Stimulated activated CD4-positive, alpha-beta T cell treated with anti-CD3 and anti-CD28 coated beads, Interleukin-15, amount 100 ng/mL, for 48 hours (primary cell): ENCODE results near the gene DESI2.
A peak's percentile ranks its signal among the peaks of the same experiment; 100 is the strongest.
"Not testable (repeated sequence)": the region's sequence is repeated elsewhere in the genome, so short reads cannot be mapped to it uniquely, and the experiment has no call there.

Experiments
- DNase-seq, 2 donors: peaks; one replicate each; pipeline ENCODE4 v3.0.0-alpha.2; 2020; ENCODE audit warnings: low read depth in 2 of 2

The DESI2 gene

GRCh38 chr1:244705261-244706234, 52.6 kb downstream of the DESI2 start:
- DNase-seq, result no peak

DNA sequence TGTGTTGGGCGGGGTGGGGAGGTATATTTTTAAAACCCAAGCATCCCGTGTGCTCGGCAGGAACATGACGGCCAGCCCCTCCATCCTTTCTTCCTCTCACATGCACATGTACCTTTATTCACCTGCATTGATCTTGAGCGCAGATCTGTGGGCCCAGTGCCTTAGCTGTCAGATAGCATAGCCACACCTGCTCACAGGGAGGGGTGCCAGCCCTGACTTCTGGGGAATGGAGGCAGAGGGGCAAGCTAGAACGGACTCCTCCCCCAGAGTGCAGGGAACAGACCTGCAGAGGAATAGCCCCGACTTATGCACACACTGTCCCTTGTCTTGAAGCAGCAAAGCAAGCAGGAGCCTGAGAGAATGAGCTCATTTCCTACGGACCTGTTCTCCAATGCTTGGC, 56.1 kb downstream of the DESI2 start:
- no peak for DNase-seq

DNA sequence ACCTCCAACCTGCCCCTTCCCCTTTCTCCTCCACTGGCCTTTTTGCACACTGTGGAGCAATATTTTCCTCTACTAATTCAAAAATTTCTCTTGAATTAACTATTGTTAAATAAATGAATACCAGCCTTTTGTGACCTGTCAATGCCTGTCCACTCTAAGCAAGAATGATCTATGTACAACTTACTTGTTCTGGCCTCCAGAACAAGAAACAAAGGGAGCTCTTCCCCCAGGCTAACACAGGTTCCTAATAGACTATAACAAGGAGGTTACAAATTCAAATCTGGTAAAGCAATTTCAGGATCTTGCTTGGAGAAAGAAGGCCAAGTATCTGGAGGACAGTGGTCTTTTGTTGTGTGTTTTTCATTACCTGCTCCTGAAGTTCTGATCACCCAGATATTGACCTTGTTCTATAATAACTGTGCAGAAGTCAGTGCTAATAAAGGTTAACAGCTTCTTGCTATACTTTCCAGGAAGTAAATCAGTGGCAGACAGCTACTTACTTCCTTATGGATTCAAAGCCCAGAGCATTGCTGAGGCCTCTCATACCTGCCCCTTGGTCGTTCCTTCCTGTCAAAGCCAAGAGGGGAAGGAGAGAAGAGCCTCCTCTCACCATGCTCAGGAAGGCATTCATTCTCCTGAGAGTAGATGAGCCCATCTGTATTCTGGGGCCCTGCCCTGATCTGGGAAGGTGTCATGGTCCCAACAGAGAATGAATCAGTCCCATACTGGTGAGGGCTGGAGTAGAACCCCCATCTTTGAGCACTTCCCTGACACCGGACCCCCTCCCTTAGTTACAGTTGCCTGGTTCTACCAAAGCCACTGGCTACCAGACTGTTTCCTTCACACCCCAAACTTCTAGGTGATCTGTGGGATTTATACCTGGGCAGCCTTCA, 56.8 kb downstream of the DESI2 start:
- no peak for DNase-seq

GRCh38 chr1:244710474-244711062, 57.6 kb downstream of the DESI2 start:
- DNase-seq, result no peak

DNA sequence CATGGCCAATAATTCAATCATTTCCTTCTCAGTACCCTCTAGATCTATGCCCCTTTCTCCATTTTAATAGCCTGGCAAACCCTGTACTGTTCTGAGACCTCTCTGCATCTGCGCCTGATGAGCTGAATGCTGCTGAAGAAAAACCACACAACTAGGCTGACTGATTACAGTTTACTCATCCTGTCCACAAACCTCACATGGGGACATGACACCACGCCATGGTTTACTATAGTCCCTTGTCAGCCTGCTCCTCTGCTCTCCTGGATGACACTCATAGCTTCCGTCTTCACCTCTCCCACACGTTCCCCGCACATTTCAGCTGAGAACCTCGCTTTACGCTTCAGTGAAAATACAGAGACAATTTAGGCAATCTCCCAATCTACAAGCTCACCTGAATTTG, 59.7 kb downstream of the DESI2 start:
- peak in 1 of 2 donors; percentile 12 for DNase-seq

DNA sequence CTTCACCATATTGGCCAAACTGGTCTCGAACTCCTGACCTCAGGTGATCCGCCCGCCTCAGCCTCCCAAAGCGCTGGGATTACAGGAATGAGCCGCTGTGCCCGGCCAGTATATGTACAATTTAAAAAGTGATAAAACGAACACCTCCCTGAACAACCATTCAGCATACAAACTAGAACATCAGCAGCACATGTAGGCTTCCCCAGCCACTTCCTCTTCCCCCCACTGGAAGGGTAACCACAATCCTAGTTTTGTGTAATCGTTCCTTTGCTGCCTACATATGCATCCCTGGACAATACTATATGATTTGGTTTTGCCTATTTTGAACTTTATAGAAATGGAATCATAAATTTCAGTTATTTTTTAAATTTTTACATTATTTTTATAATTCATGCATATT, 60.4 kb downstream of the DESI2 start:
- DNase-seq, result no peak

GRCh38 chr1:244727871-244728474, 75.0 kb downstream of the DESI2 start:
- DNase-seq, result no peak

- no peak for DNase-seq
Measured at GRCh38 chr1:244730153-244730933, 77.4 kb downstream of the DESI2 start.

- no peak for DNase-seq
Measured at GRCh38 chr1:244730934-244731434, 78.1 kb downstream of the DESI2 start.

- no peak for DNase-seq
Measured at GRCh38 chr1:244731651-244732050, 78.7 kb downstream of the DESI2 start.

DNA sequence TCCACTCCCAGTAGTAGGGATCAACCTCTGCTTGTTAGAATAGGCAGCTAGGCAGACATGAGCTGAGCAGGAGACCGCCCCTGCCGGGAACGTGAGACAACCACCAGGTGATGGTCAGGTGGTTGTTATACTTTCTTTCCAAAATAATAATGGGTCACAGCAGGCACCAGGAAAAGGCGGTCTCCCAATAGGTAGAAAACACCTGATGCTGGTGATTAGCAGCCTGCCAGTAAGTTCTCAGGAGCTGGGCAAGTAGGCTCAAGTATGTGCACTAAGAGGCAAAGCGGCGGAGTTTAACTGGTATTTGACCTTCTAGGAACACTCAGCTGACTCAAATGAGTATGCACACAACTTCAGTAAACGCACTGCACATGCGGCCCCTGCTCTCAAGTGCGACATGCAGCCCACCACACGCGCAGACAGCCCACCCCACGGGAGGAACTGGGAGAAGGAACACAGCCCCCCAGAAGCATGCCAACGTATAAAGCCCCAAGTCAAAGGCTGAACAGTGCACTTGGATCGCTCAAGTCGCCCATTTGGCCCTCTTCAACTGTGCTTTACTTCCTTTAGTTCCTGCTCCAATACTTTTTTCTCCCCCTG, 80.0 kb downstream of the DESI2 start:
- DNase-seq, result no peak

- no peak for DNase-seq
Measured at GRCh38 chr1:244735404-244735803, 82.5 kb downstream of the DESI2 start.

- DNase-seq, result no peak
Measured at GRCh38 chr1:244735876-244736561, 83.1 kb downstream of the DESI2 start.

DNA sequence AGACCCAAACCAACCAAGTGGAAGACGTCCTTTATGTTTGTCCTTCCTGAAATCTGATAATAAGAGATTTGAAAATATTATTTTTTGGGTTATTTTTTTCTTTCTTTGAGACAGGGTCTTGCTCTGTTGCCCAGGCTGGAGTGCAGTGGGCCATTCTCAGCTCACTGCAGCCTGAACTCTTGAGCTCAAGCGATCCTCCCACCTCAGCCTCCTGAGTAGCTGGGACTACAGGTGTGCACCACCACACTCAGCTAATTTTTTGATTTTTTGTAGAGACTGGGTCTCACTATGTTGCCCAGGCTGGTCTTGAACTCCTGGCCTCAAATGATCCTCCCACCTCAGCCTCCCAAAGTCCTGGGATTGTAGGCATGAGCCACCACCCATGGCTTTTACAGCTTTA, 86.2 kb downstream of the DESI2 start:
- not testable (repeated sequence) for DNase-seq

- DNase-seq, result not testable (repeated sequence)
Measured at GRCh38 chr1:244740027-244740617, 87.2 kb downstream of the DESI2 start.

DNA sequence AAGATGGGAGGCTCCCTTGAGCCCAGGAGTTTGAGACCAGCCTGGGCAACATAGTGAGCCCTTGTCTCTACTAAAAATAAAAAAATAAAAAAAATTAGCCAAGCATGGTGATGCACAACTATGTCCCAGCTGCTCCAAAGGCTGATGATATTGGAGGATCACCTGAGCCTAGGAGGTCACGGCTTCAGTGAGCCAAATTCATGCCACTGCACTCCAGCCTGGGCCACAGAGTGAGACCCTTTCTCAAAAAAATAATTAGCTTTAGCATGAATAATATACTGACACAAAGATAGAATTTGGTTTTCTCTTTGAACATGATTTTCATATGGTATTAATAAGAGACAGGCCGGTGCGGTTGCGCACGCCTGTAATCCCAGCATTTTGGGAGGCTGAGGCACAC, 88.8 kb downstream of the DESI2 start:
- DNase-seq, result no peak

DNA sequence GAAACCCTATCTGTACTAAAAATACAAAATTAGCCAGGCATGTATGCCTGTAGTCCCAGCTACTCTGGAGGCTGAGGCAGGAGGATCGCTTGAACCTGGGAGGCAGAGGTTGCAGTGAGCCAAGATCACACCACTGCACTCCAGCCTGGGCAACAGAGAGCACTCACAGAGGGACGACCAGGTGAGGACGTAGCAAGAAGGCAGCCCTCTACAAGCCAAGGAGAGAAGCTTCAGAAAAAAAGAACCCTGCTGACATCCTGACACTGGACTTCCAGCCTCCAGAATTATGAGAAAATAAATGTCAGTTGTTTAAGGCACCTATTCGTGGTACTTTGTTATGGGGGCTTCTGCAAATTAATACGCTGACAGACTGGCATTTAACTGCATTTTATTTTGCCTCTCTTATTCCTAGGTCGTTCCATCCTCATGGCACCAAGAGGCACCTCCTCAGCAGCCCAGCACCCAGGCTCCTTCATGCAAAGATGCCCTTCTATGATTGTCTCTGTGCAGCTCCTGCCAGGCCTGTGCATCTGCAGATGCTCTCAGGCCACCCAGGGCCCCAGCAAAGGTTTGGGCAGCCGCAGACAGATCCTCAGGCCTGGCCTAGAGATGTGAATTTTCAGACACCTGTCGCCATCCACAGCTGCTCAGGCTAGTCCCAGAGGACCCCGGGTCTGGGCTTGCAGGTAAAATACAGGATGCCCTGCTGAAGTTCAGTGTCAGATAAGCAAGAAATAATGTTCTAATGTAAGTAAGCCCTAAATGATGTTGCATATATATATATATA, 96.5 kb downstream of the DESI2 start:
- no peak for DNase-seq

DNA sequence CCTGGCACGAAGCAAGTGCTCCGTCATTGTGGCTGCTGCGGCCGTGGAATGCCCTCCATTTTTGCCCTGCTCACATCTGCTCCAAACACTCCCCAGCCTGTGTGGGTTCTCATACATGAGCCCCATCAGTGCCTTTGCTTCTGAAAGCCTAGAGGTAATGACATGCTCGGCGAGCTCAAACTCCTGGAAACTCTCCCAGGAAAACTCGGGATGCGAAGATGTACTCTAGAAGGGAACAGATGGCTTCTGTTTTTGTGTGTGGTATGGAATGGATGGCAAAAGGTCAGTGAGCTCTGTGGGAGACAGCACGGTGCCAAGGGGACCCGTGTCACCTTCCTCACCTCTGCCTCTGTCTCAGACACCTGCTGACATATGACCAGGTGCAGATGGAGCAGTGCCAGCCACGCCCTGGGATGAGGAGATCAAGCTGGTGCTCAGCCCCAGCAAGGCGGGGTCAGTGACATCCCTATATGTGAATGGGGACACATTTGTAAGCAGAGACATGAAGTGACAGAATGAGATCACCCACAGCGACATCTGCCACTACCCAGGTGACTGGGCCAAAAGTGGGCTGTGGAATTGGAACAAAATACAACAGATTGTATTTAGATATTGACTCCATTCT, 98.5 kb downstream of the DESI2 start:
- DNase-seq, result no peak
